GM21619 (cell line): ENCODE measurements around the gene NUDT6.

Experiments used
- ATAC-seq: cut with Tn5 transposase; IDR thresholded peaks from one replicate; pipeline ENCODE4 v1.9.1; 2021; ENCODE audit not compliant: unreplicated experiment

NUDT6 gene

GRCh38 chr4:122914938-122915337 is 7.5 kb downstream of the NUDT6 start:
- no peak for ATAC-seq

- peak; percentile 93 for ATAC-seq
Observed at GRCh38 chr4:122914292-122914904, 8.0 kb downstream of the NUDT6 start.

GRCh38 chr4:122912810-122913575 is 9.4 kb downstream of the NUDT6 start:
- ATAC-seq: no peak

DNA sequence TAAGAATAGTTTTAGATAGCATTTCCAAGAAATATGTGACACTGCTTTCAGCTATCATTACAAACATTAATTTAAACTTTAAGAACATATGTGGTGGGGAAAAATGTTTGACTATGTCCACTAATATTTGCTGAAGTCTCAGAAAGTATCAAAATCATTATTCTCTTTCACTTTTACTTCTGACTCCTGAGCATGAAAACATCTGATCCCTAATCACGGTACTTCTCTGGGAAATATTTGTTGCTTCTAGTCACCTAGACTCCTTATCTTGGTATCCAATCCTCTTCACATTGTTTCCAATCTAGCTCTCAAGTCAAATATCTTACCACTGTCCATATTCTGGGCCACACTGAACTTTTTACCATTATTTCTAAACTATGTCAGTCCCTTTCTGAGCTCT is 10.8 kb downstream of the NUDT6 start:
- no peak for ATAC-seq

GRCh38 chr4:122909683-122910082 is 12.7 kb downstream of the NUDT6 start:
- no peak for ATAC-seq

DNA sequence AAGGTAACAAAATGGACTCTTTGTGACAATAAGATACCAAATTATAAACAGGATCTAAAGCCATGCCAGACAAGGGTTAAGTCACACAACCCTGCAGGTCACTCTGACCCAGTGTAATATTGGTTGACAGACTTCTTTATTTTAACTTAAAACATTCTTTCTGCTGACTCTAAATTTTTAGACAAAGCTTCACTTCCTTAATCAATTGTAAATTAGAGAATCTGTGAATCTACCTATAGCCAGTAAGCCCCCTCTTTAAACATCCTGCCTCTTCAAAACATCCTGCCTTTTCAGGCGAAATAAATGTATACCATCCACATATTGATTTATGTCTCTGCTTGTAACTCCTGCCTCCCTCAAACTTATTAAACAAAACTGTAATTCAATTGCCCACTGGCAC is 14.2 kb downstream of the NUDT6 start:
- ATAC-seq: no peak

GRCh38 chr4:122906859-122907305 is 15.5 kb downstream of the NUDT6 start:
- no peak for ATAC-seq

DNA sequence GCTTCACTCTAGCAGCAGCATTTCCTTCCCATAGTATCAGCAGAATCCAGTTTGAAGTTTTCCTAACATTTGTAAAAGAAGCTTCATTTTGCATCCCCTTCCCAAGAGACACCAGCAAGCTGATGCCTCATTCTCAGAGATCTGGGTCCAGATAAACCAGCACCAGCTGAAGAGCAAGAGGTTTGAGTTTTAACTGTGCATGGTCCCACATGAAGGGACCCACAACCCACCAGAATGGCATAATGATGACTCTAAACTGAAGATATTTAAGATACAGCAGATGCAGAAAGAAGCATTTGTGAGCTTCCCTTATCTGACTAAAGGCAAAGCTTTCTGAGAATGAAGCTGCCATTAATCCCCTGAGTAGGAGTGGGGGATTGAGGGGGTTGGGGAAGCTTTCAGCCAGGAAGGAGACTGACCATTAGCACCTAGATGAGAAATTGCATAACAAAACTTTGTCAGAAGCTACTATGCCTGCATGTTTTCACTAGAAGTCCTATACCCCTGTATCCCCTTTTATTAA is 18.6 kb downstream of the NUDT6 start:
- ATAC-seq: no peak

DNA sequence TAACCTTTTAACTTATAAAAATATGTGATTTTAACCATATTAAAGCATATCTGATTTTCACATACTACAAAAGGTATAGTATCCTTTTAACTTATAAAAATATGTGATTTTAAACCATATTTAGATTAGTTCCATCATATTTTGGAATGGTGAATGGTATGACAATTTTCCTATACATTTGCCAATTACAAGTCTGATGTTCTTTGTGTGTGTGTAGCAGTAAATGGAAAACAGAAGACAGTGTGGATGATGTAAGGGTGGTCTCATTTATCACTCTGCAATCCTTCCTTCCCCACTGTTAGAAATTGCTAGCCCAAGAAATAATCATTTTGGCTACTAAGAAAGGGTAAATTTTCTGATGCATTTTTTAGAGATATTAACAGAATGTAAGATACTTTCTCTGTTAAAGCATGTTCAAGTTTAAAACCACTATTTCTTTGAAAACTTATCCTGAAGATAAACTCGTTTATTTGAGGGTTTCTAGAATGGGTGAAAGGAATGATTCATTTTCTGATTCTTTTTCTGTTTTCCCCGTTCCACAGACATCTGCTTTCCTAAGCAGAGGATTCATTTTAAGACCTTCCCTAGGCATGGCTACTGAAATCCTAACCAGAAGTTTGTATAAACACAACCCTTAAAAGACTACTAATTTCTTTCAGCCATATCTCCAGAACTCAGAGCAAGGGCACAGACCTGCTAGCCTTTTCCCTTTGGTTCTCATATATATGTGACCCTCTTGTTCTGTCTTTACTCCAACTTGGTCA is 21.0 kb downstream of the NUDT6 start:
- no peak for ATAC-seq

DNA sequence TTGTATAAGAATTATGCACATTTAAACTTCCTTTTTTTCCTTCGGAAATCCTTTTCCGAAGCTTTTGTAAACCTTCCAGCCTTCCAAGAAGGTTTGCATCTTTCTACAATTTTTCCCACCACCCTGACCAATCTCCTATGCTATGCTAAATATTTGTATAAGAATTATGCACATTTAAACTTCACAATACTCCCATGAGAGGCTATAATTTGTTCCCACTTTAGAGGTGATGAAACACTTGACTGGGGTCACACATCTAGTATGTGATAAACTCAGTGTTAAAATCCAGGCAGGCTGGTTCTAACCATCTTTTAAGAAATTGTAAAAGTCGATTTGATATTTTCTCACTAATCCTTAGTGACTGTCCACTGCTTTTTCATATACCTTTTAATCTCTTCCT is 22.1 kb downstream of the NUDT6 start:
- no peak for ATAC-seq

- no peak for ATAC-seq
Observed at GRCh38 chr4:122899682-122900081, 22.7 kb downstream of the NUDT6 start.

- ATAC-seq: no peak
Observed at GRCh38 chr4:122898370-122899150, 23.8 kb downstream of the NUDT6 start.

DNA sequence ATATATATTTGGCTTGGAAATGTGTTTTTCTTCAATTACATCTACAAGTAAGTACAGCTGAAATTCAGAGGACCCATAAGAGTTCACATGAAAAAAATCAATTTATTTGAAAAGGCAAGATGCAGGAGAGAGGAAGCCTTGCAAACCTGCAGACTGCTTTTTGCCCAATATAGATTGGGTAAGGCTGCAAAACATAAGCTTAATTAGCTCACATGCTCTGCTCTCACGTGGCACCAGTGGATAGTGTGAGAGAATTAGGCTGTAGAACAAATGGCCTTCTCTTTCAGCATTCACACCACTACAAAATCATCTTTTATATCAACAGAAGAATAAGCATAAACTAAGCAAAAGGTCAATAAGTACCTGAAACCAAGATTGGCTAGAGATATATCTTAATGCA is 26.1 kb downstream of the NUDT6 start:
- ATAC-seq: no peak

DNA sequence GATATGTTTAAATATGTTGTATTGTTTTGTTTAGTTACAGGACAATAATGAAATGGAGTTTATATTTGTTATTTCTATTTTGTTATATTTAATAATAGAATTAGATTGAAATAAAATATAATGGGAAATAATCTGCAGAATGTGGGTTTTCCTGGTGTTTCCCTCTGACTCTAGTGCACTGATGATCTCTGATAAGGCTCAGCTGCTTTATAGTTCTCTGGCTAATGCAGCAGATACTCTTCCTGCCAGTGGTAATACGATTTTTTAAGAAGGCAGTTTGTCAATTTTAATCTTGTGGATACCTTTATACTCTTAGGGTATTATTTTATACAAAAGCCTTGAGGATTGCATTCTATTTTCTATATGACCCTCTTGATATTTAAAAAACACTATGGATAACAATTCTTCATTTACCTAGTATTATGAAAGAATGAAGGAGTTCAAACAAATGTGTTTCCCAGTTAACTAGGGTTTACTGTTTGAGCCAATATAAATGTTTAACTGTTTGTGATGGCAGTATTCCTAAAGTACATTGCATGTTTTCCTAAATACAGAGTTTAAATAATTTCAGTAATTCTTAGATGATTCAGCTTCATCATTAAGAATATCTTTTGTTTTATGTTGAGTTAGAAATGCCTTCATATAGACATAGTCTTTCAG is 26.9 kb downstream of the NUDT6 start:
- no peak for ATAC-seq

DNA sequence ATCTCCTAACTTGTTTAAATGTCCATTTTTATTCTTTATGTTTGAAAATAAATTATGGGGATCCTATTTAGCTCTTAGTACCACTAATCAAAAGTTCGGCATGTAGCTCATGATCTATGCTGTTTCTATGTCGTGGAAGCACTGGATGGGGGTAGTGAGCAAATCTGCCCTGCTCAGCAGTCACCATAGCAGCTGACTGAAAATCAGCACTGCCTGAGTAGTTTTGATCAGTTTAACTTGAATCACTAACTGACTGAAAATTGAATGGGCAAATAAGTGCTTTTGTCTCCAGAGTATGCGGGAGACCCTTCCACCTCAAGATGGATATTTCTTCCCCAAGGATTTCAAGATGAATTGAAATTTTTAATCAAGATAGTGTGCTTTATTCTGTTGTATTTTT is 27.6 kb downstream of the NUDT6 start:
- no peak for ATAC-seq

GRCh38 chr4:122890147-122890795 is 32.1 kb downstream of the NUDT6 start:
- ATAC-seq: peak; percentile 61

DNA sequence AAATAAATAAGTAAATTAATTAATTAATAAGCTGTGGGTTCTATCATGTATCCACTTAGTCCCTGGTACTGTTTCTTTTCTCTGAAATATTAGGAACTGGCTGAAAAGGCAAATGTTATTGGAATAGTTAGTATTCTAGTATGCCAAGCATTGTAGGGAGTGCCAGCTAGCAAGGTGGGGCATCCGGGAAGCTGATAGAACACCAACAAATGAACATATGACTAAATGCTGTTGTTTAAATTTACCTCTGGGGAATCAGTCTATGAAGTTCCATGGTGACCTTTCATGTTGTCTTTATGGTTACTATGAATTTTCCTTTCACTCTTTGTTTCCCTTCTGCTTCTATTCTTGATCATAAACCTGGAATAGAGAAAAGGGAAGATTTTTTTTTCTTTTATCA is 32.7 kb downstream of the NUDT6 start:
- peak; percentile 28 for ATAC-seq

- no peak for ATAC-seq
Observed at GRCh38 chr4:122884499-122884898, 37.9 kb downstream of the NUDT6 start.

DNA sequence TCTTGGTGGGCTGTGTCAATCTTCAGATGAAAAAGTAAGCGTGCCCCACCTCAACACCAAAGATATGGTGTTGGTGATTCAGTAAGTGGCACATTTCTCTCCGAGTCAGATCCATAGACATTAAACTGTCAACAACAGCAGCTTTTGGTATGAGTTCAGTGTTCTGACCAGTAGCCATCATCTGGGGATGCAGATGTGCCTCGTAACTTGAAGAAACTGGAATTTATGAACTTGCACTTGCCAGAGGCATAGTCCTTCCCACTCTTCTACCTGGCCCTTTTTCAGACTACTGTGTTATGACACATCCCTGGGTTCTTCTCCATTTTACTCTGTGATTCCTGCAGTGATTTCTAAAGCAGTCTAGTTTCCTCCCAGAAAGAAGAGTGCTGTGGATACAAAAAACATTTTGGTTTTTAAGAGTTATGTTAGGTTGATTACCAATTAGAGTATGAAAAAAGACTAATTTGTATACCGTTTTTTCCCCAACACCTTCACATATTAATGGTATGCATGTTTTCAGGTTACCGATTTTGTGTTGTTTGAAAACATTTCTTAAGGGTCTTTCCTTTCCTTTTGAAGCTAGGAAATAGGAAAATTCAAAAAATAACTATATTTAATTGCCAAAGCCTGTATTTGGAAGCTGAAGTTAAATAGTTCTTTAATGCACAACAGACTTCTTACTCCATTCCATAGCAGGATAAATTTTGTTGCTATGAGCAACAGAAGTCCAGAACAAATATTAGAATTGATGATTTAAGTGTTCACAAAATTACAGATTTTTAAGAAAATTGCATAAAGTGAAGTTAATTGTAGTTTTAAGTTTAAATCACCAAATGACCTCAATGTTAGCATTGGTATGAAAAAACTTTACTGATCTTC is 39.3 kb downstream of the NUDT6 start:
- ATAC-seq: no peak
